IPS DF 4.7 (cell line): Measurements from ENCODE around the gene FRYL.
"Not testable (repeated sequence)": the region's sequence is repeated elsewhere in the genome, so short reads cannot be mapped to it uniquely, and the experiment has no call there.

ENCODE experiments used
- DNase-seq: peaks from one replicate; pipeline ENCODE4 v3.0.0-alpha.2; 2013; ENCODE audit warnings: low spot score; ENCODE audit errors: extremely low read depth

Gene FRYL

DNA sequence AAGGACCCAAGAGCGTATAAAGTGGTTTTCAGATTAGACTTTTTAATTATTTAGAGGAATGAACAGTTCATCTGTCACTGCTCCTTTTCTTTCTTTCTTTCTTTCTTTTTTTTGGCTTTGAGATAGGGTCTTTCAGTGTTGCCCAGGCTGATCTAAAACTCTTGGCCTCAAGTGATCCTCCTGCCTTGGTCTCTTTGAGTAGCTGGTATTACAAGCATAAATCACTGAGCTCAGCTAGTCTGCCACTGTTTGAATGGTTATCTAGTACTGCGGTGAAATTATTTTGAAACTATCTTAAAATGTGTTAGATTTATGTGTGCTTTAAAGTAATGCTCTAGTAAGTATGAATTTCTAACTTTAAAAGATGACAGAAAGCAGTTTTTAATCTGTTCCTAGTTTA, 6.5 kb upstream of the FRYL start:
- DNase-seq = no peak

- DNase-seq = no peak
Observed at GRCh38 chr4:48785302-48785701, 5.2 kb upstream of the FRYL start.

DNA sequence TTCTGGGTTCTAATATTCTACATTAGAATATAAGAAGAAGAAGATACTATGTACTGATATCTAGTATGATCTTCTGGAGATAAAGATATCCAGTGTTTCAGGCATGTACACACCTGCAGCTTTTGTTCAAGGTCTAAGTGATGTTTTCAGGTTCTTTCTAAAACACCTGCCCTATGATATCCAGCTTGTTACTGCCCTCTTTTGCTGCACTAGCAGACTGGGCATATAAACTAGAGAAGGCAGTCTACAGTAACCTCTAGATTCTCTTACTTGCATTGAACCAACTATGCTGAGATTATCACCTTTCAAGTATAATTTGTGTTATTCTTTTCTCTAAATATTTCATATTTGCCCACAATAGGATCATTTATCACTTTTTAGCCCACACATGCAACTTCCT, 1.9 kb upstream of the FRYL start:
- DNase-seq = no peak

GRCh38 chr4:48780865-48781214, 761 bp upstream of the FRYL start:
- DNase-seq = no peak

- DNase-seq = no peak
Observed at GRCh38 chr4:48779095-48779997, 733 bp downstream of the FRYL start.

DNA sequence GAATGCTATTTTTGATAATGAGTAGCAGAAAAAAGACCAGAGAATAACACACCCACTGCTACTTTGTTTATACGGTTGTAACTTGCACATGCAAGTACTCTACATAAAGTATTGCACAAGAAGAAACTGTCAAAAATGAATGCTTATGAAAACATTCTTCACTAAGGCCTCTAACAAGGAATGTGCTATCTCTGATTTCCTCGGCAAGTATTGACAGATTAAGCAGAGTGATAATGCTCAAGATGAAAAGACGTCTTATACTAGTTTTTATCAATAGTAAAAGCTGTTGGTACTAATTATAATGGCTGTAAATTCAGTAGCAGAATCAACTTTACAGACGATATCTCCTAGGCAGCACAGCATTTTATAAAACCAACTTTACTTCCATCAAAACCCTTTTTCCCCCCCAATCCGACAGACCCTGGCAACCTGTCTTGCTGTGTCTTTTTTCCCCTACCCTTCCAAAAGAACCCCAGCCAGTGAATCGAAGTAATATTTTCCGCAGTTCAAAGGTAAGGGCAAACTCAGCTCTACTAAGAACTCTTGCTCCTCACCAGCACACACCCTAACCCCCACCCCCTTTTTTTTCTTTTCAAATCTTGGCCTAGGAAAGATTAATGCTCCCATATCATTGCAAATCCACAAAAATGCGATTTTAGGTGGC, 1.5 kb downstream of the FRYL start:
- DNase-seq = no peak

- no peak for DNase-seq
Observed at GRCh38 chr4:48777739-48778138, 2.3 kb downstream of the FRYL start.

DNA sequence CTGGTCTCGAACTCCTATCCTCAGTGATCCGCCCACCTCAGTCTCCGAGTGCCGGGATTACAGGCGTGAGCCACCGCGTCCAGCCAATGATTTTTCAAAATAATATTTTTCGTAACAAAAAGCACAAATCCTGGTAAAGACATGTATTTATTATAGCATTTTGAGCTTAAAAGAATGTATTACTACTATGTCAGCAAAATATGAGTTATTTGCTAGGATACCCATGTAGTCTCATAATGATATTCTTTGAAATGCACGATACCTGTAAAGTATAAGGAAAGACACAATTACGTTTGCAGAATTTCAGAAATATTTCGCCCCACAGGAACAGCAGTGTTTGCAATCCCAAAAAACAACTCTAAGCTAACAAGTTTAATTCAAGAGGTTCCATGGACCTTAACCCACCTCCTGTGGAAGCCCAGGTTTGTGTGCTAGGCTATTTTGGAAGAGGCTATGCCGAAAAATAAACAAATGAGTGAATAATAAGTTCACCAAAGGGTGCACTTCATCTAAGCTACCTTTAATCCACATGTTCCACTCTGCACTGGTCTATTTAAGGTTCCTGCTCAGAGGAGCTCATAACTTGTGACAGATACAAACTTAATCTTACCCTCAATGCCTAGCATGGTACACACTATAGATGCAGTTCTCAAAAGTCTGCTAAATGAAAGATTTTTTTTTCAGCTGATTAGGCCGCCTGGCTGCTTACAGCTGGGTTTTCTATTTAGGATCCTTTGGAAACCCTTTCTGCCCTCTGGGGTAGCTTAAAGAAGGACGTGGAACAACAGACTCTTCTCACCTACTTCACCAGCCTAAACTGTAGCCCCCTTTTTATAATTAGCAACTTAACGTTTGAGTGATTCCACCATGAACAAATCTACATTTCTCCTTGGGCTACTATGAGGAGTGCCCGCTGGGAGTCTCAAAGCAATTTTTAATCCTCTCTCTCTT, 5.0 kb downstream of the FRYL start:
- no peak for DNase-seq

GRCh38 chr4:48772556-48772955, 7.5 kb downstream of the FRYL start:
- DNase-seq = no peak

GRCh38 chr4:48767055-48767929, 12.8 kb downstream of the FRYL start:
- DNase-seq = no peak

GRCh38 chr4:48766131-48766792, 13.8 kb downstream of the FRYL start:
- no peak for DNase-seq

DNA sequence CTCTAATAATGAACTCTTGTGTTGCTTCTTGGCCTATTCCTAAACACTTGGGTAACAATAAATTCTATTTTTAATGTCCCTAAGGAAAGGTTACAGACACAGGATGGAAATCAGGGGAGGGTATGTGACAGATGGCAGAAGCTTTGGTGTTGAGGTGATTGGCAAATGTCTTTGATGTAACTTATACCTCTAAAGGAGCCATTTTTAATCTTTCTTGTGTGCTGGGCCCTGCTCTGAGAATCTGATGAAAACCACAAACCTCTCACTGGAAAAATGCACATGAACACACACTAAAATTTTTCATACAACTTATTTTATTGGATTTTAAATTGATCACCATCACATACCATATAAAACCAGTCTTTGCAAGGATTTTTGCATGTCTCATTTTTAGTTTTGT, 17.7 kb downstream of the FRYL start:
- DNase-seq = no peak

DNA sequence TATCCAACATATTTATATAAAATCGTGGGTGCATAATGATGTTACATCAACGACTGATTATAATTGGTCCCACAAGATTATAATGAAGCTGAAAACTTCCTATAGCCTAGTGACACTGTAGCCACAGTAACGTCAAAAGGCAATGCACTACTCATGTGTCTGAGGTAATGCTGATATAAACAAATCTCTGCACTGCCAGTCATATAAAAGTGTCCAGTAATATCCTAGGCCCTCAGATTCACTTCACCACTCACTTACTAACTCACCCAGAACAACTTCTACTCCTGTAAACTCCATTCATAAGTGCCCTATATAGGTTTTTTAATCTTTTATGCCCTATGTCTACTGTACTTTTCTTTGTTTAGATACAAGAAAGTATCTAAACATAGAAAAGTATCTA, 18.8 kb downstream of the FRYL start:
- DNase-seq = no peak

- not testable (repeated sequence) for DNase-seq
Observed at GRCh38 chr4:48758703-48759102, 21.4 kb downstream of the FRYL start.

GRCh38 chr4:48756689-48757220, 23.3 kb downstream of the FRYL start:
- no peak for DNase-seq

GRCh38 chr4:48755281-48755680, 24.8 kb downstream of the FRYL start:
- no peak for DNase-seq

DNA sequence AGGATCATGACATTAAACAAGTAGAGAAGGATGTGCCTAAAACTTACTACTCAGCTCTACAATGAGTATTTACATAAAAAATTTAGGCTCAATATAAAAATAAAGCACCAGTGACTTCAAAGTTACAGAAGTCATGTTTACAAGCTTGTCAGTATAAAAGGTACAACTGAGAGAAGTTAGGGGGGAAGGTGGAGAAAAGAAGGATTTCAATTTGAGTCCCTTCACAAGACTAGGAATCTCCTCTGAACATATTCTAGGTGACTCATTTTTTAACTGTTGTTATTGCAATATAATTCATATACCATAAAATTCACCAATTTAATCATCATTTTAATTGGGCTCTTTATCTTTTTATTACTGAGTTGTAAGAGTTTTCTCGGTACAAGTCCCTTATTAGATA, 26.9 kb downstream of the FRYL start:
- no peak for DNase-seq

- no peak for DNase-seq
Observed at GRCh38 chr4:48752726-48753125, 27.4 kb downstream of the FRYL start.

DNA sequence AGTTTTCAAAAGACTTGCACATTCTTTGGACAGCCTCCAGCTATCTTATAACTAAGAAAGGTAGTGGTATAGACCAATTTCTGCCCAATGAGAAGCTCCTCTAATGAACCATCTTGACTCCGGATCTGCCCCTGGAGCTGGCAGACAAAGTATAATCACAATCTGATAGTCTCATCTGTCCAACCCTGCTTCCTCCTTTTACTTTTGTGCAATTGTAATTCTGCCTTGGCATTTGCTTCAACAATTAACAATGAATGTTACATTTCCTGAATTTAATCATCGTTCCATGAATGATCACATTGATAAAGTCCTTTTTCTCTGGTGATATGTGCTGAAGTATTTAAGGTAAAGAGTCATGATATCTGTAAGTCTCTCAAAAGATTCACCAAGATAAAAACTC, 27.8 kb downstream of the FRYL start:
- no peak for DNase-seq

- no peak for DNase-seq
Observed at GRCh38 chr4:48748949-48749596, 31.0 kb downstream of the FRYL start.
